Upper lobe of left lung (tissue), 4 donors: Measurements from ENCODE around the gene UBE4A.

ENCODE experiments used
- CTCF ChIP-seq, 6 experiments: fragments of 450-650 bp in 4 of 6; fragments of 200-600 bp in 2 of 6; sonication (generic) in 2 of 6; IDR thresholded peaks; one replicate each; pipeline ENCODE4 v1.5.1; 2016 to 2019; ENCODE audit warnings: antibody characterized with exemption in 6 of 6
- POLR2A ChIP-seq, 4 donors: fragments of 450-650 bp; IDR thresholded peaks; one replicate each; pipeline ENCODE4 v1.5.1; 2016 to 2017; ENCODE audit warnings: antibody characterized with exemption in 4 of 4, mild to moderate bottlenecking in 2 of 4
- POLR2AphosphoS5 ChIP-seq, 2 donors: sonication (generic); formaldehyde crosslinking; IDR thresholded peaks; one replicate each; pipeline ENCODE4 v1.5.1; 2017; ENCODE audit warnings: antibody characterized with exemption in 2 of 2

DNA sequence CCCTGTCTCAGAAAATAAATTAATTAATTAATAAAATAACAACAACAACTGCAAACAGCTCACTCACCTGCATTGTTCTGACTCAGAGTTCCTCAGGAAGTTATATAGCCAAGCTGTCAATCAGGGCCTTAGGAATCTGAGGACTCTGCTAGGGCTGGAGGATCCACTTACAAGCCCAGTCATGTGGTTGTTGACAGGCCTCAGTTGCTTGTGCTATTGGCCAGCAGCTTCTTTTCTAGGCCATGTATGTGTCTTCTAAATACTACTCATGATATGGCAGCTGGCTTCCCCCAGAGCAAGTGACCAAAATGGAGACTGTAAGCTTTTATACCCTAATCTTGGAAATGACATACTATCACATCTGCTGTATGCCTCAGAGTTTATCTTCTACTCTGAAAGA is 21.2 kb downstream of the UBE4A start:
- TF ChIP-seq CTCF (IDR thresholded peaks at IDR 0.05) (no peak), POLR2A (IDR thresholded peaks at IDR 0.05) (no peak), POLR2AphosphoS5 (IDR thresholded peaks at IDR 0.05) (no peak)
